HepG2 (cell line): ENCODE measurements around the gene CALY. TPM values are rescaled to one million over a fixed set of nuclear protein-coding genes. Genes with fewer than 3 reads are reported as not detected.

ENCODE experiments used
- ATAC-seq: fragments of 200-7000 bp; cut with Tn5 transposase; 3 replicates; pipeline ENCODE4 v1.9.1; 2020; ENCODE audit warnings: mild to moderate bottlenecking, moderate library complexity
- Bru-seq: library from RNA; stranded (reverse); fragments of 400-500 nt; gene quantifications from one replicate; lab custom pipeline; 2021; lab: Mats Ljungman, UMichigan
- BruChase-seq, 2 experiments: library from RNA; stranded (reverse); fragments of 400-500 nt; gene quantifications; one replicate each; lab custom pipeline; 2021; lab: Mats Ljungman, UMichigan
- BruUV-seq: library from RNA; stranded (reverse); fragments of 400-500 nt; replicated peaks from 2 replicates; lab custom pipeline; 2021; lab: Mats Ljungman, UMichigan
- CTCF ChIA-PET: fragments of 300-600 bp; formaldehyde crosslinking; extraction: SDS; loops from one replicate; lab custom pipeline; 2021; ENCODE audit warnings: low total read pairs, inconsistent platforms, low intra/inter-chr PET ratio; lab: Yijun Ruan, JAX
- POLR2A ChIA-PET: fragments of 350-600 bp; sonication (Branson Sonifier 250); formaldehyde crosslinking; loops from one replicate; lab custom pipeline; 2020; ENCODE audit warnings: antibody characterized with exemption, inconsistent platforms; lab: Yijun Ruan, JAX
- DNase-seq: peaks from one replicate; pipeline ENCODE4 v3.0.0-alpha.2; 2015; ENCODE audit warnings: low spot score
- FAIRE-seq: peaks from 3 replicates; lab custom pipeline; 2011; peaks lifted over from hg19 to GRCh38; lab: Jason Lieb, UNC
- H2AFZ ChIP-seq: one replicate; pipeline ENCODE4 v1.6.1; 2011; ENCODE audit warnings: low read length, inconsistent platforms
- H3K27ac ChIP-seq: fragments of 300-600 bp; 3 replicates; pipeline ENCODE4 v1.8.0; 2011; ENCODE audit warnings: mixed run types, mild to moderate bottlenecking, mixed read lengths, low read length, inconsistent platforms; ENCODE audit not compliant: insufficient read depth; ENCODE audit errors: extremely low read length
- H3K27me3 ChIP-seq, 2 experiments: fragments of 200-600 bp in 1 of 2; 2 replicates in 1 of 2; 3 replicates in 1 of 2; pipeline versions ENCODE4 v1.6.0 to v1.8.0; 2011; ENCODE audit warnings: low read length in 2 of 2, mild to moderate bottlenecking in 2 of 2, moderate library complexity in 2 of 2, inconsistent platforms in 1 of 2; ENCODE audit not compliant: insufficient read depth in 2 of 2, control insufficient read depth in 1 of 2
- H3K36me3 ChIP-seq, 2 experiments: fragments of 200-600 bp in 1 of 2; replicated peaks in 1 of 2; 2 replicates in 1 of 2; 3 replicates in 1 of 2; pipeline versions ENCODE4 v1.5.1 to v1.8.0; 2011; ENCODE audit warnings: low read length in 2 of 2, inconsistent platforms in 1 of 2; ENCODE audit not compliant: insufficient read depth in 2 of 2, control insufficient read depth in 1 of 2
- H3K4me1 ChIP-seq: 2 replicates; pipeline ENCODE4 v1.5.1; 2012; ENCODE audit warnings: low read length, inconsistent platforms; ENCODE audit not compliant: insufficient read depth
- H3K4me2 ChIP-seq: 2 replicates; pipeline ENCODE4 v1.6.0; 2011; ENCODE audit warnings: low read depth, low read length, inconsistent platforms
- H3K4me3 ChIP-seq, 3 experiments: fragments of 200-600 bp in 1 of 3; sonication (generic), shearing (Covaris generic) in 1 of 3; replicated peaks in 1 of 3; 2 replicates each; pipeline ENCODE4 v1.5.1; 2011 to 2016; ENCODE audit warnings: low read length in 3 of 3, inconsistent platforms in 2 of 3, low read depth in 2 of 3, mild to moderate bottlenecking in 2 of 3, control low read depth in 1 of 3, mixed read lengths in 1 of 3; ENCODE audit not compliant: insufficient read depth in 1 of 3
- H3K79me2 ChIP-seq: one replicate; pipeline ENCODE4 v1.6.1; 2011; ENCODE audit warnings: low read length, inconsistent platforms; ENCODE audit not compliant: insufficient read depth
- H3K9ac ChIP-seq: 2 replicates; pipeline ENCODE4 v1.6.0; 2011; ENCODE audit warnings: mild to moderate bottlenecking, low read depth, low read length, inconsistent platforms; ENCODE audit not compliant: insufficient read depth
- H3K9me3 ChIP-seq: 2 replicates; pipeline ENCODE4 v1.5.1; 2012; ENCODE audit warnings: mild to moderate bottlenecking, low read length
- H4K20me1 ChIP-seq: 2 replicates; pipeline ENCODE4 v1.6.0; 2011; ENCODE audit warnings: inconsistent platforms, mild to moderate bottlenecking, low read length, moderate library complexity; ENCODE audit not compliant: insufficient read depth
- HMGXB3 ChIP-seq: sonication (generic); formaldehyde crosslinking; IDR thresholded peaks from 2 replicates; pipeline ENCODE4 v1.4.0; 2020; ENCODE audit warnings: missing genetic modification reagents, borderline replicate concordance
- KDM5B ChIP-seq: sonication (generic); formaldehyde crosslinking; IDR thresholded peaks from 2 replicates; pipeline ENCODE4 v1.4.0; 2020; ENCODE audit warnings: missing genetic modification reagents, mild to moderate bottlenecking, borderline replicate concordance
- MTF2 ChIP-seq: sonication (generic); formaldehyde crosslinking; IDR thresholded peaks from 2 replicates; pipeline ENCODE4 v1.5.0; 2020; ENCODE audit warnings: missing genetic modification reagents, borderline replicate concordance
- RFX1 ChIP-seq: fragments of 450-650 bp; IDR thresholded peaks from 2 replicates; pipeline ENCODE4 v1.6.1; 2017
- RFX3 ChIP-seq: IDR thresholded peaks from 2 replicates; pipeline ENCODE4 v1.6.1; 2016; ENCODE audit warnings: missing biosample characterization, missing genetic modification reagents
- SPEN ChIP-seq: sonication (generic); formaldehyde crosslinking; IDR thresholded peaks from 2 replicates; pipeline ENCODE4 v1.5.1; 2020; ENCODE audit warnings: low read depth, mild to moderate bottlenecking, missing genetic modification reagents
- ZNF232 ChIP-seq: sonication (generic); formaldehyde crosslinking; IDR thresholded peaks from 2 replicates; pipeline ENCODE4 v1.4.0; 2020; ENCODE audit warnings: missing genetic modification reagents, borderline replicate concordance
- WGBS: methylation state at CpG from one replicate; pipeline ENCODE4 v1.1.6; 2017; ENCODE audit warnings: low lambda C conversion rate; 5-methylcytosine and 5-hydroxymethylcytosine counted together
- in situ Hi-C: cut with HindIII; loops from 2 replicates; pipeline ENCODE4 v1.10.0; 2017; ENCODE audit warnings: low pct_unique_long_range_greater_than_20kb; ENCODE audit not compliant: extremely low pct_ligation_motif_present
- intact Hi-C: fragments of 100-400 bp; cut with micrococcal nuclease; formaldehyde crosslinking; loops from one replicate; pipeline ENCODE4 v1.10.0; 2022; ENCODE audit not compliant: unreplicated experiment
- long read RNA-seq, 2 experiments: library from RNA in 1 of 2; library from polyadenylated mRNA in 1 of 2; stranded (forward) in 1 of 2; unstranded in 1 of 2; transcript quantifications; one replicate each; pipeline ENCODE4 v2.0.0, GENCODE V29; 2019 to 2022
- polyA minus RNA-seq, 3 experiments: library from RNA; depleted of rRNA, polyadenylated mRNA; stranded (reverse); fragments of >200 nt; gene quantifications; 2 replicates each; pipeline ENCODE4 v1.2.3, GENCODE V29; 2011; ENCODE audit warnings: low replicate concordance in 1 of 3
- polyA plus RNA-seq, 8 experiments: library from polyadenylated mRNA; depleted of rRNA in 3 of 8; stranded (reverse) in 7 of 8; unstranded in 1 of 8; fragments of >200 nt; fragmentation: Illumina TruSeq in 4 of 8; extraction: Trizol in 4 of 8; gene quantifications; 2 replicates each; pipeline versions ENCODE4 v1.2.1 to v1.2.3, GENCODE V29; 2011 to 2016; ENCODE audit warnings: low read depth in 4 of 8, missing spikeins in 1 of 8, mixed read lengths in 1 of 8; ENCODE audit not compliant: insufficient read depth in 1 of 8
- total RNA-seq, 5 experiments: library from RNA; depleted of rRNA; stranded (reverse); fragments of >200 nt; fragmentation: Illumina TruSeq; extraction: Trizol; gene quantifications; 2 replicates each; pipeline ENCODE4 v1.2.3, GENCODE V29; 2016; ENCODE audit warnings: low read depth in 1 of 5

Gene CALY
- total RNA-seq (2016; rRNA removed; fragmentation: Illumina TruSeq; extraction: Trizol) (not detected in 2 replicates), polyA plus RNA-seq (2011; rRNA removed) (0.08 and 0.21 TPM in 2 replicates), polyA minus RNA-seq (2011; rRNA and poly(A)+ RNA removed; ENCODE audit: low replicate concordance) (0.12 TPM in 1 of 2 replicates, not detected in the other), Bru-seq, nascent RNA (percentile 10 among the genes with signal in this experiment), BruChase-seq, experiment 1, labeled RNA remaining after a 6-hour chase (percentile 16 among the genes with signal in this experiment), BruChase-seq, experiment 2, labeled RNA remaining after a 2-hour chase (percentile 1 among the genes with signal in this experiment)
- not detected in 2 replicates for total RNA-seq (2016; cell fraction: cytosol; rRNA removed; fragmentation: Illumina TruSeq; extraction: Trizol; ENCODE audit: low read depth)
- not detected in 2 replicates for total RNA-seq (2016; cell fraction: insoluble cytoplasmic fraction; rRNA removed; fragmentation: Illumina TruSeq; extraction: Trizol)
- not detected in 2 replicates for total RNA-seq (2016; cell fraction: membrane; rRNA removed; fragmentation: Illumina TruSeq; extraction: Trizol)
- not detected in 2 replicates for total RNA-seq (2016; cell fraction: nucleus; rRNA removed; fragmentation: Illumina TruSeq; extraction: Trizol)
- 0.12 and 0.31 TPM in 2 replicates for polyA plus RNA-seq (2011; cell fraction: cytosol; rRNA removed)
- 0.50 and 0.55 TPM in 2 replicates for polyA plus RNA-seq (2011; cell fraction: nucleus; rRNA removed)
- polyA plus RNA-seq (2012) = 0.23 and 0.35 TPM in 2 replicates
- polyA plus RNA-seq (2016; cell fraction: cytosol; fragmentation: Illumina TruSeq; extraction: Trizol; ENCODE audit: low read depth) = not detected in 2 replicates
- polyA plus RNA-seq (2016; cell fraction: insoluble cytoplasmic fraction; fragmentation: Illumina TruSeq; extraction: Trizol; ENCODE audit: low read depth) = not detected in 2 replicates
- not detected in 2 replicates for polyA plus RNA-seq (2016; cell fraction: membrane; fragmentation: Illumina TruSeq; extraction: Trizol; ENCODE audit: low read depth)
- polyA plus RNA-seq (2016; cell fraction: nucleus; fragmentation: Illumina TruSeq; extraction: Trizol; ENCODE audit: insufficient read depth, low read depth) = not detected in 2 replicates
- not detected in 2 replicates for polyA minus RNA-seq (2011; cell fraction: cytosol; rRNA and poly(A)+ RNA removed)
- not detected in 2 replicates for polyA minus RNA-seq (2011; cell fraction: nucleus; rRNA and poly(A)+ RNA removed)
- long read RNA-seq, experiment 1 = 0 reads
- long read RNA-seq, experiment 2, partial matches to known transcripts = 0 of 1 reads
- long read RNA-seq, experiment 2, other reads (novel, unspliced or antisense) = 0 of 1 reads

GRCh38 chr10:133336577-133337369, at the start of gene CALY:
TSS of gene CALY (minus strand) at chr10:133336896. CDS start at chr10:133328989, 7,907 bp downstream.
- in situ Hi-C loops = no loop called here
- Histone ChIP-seq H3K9ac (no peak within 1 kb of the TSS), H3K4me1 (peaks cover 21% of the 10 kb centered on the region), H3K27ac (no peak within 1 kb of the TSS), H3K4me2 (peak within 1 kb of the TSS; percentile 64; the same call in 1 of the 2 replicates), H3K4me3 (peak within 1 kb of the TSS in 1 of 3 experiments; percentile 72; a peak in 1 of 6 replicates), H3K27me3 (peaks cover 6 to 58% of the 10 kb centered on the region in 2 experiments; a peak in 4 of 5 replicates), H3K36me3 (no peaks in the 10 kb centered on the region), H2AFZ (no peak within 1 kb of the TSS), H3K9me3 (no peaks in the 10 kb centered on the region), H4K20me1 (no peaks in the 10 kb centered on the region), H3K79me2 (no peaks in the 10 kb centered on the region)
- no TSS peak for BruUV-seq
- whole genome bisulfite sequencing = 32% methylated on average over 5 of the region's 63 CpGs
- DNase-seq = no peak
- ChIA-PET POLR2A (interaction anchor here (0.9 to 2.2 kb wide), 2 partner anchors 11 to 12 kb away, joined by 5 to 8 read pairs; partner anchors contain the start of gene PRAP1), CTCF (no interaction called here)
- peak; percentile 30 for TF ChIP-seq RFX1
- TF ChIP-seq HMGXB3 (CRISPR knock-in tag) = no peak
- 0 out of 2 replicates have a peak, but pooled peaks have one; percentile 16 for TF ChIP-seq KDM5B (CRISPR knock-in tag)
- TF ChIP-seq SPEN (CRISPR knock-in tag) = 0 out of 2 replicates have a peak, but pooled peaks have one; percentile 26
- no peak for TF ChIP-seq ZNF232 (CRISPR knock-in tag)
- peak; percentile 64 for TF ChIP-seq RFX3 (CRISPR knock-in tag)
- 0 out of 2 replicates have a peak, but pooled peaks have one; percentile 37 for TF ChIP-seq MTF2
- FAIRE-seq = no peak
- intact Hi-C loops = no loop called here
- peak; percentile 33 for ATAC-seq
